Amniotic epithelial cell (primary cell): ENCODE results near the gene RPTOR.

Source experiments
- DNase-seq: peaks from one replicate; pipeline ENCODE4 v3.0.0-alpha.2; 2010; ENCODE audit warnings: low read depth

The RPTOR gene

GRCh38 chr17:80832888-80833583 is 288.4 kb downstream of the RPTOR start:
- peak; percentile 96 for DNase-seq

GRCh38 chr17:80833952-80834892 is 289.6 kb downstream of the RPTOR start:
- peak; percentile 2 for DNase-seq

- DNase-seq, result no peak
Measured at GRCh38 chr17:80834893-80835275, 290.2 kb downstream of the RPTOR start.

- DNase-seq, result no peak
Measured at GRCh38 chr17:80835816-80836657, 291.4 kb downstream of the RPTOR start.

- DNase-seq, result no peak
Measured at GRCh38 chr17:80836658-80836965, 292.0 kb downstream of the RPTOR start.

GRCh38 chr17:80836971-80837481 is 292.4 kb downstream of the RPTOR start:
- no peak for DNase-seq

- no peak for DNase-seq
Measured at GRCh38 chr17:80837711-80838110, 293.1 kb downstream of the RPTOR start.

GRCh38 chr17:80838311-80839025 is 293.8 kb downstream of the RPTOR start:
- DNase-seq, result no peak

GRCh38 chr17:80839026-80839345 is 294.3 kb downstream of the RPTOR start:
- no peak for DNase-seq

GRCh38 chr17:80839511-80839941 is 294.9 kb downstream of the RPTOR start:
- DNase-seq, result no peak

GRCh38 chr17:80839970-80840369 is 295.3 kb downstream of the RPTOR start:
- no peak for DNase-seq

GRCh38 chr17:80842456-80843013 is 297.9 kb downstream of the RPTOR start:
- DNase-seq, result no peak

GRCh38 chr17:80843741-80844156 is 299.1 kb downstream of the RPTOR start:
- DNase-seq, result no peak

- no peak for DNase-seq
Measured at GRCh38 chr17:80844418-80844990, 299.9 kb downstream of the RPTOR start.

GRCh38 chr17:80845069-80845862 is 300.6 kb downstream of the RPTOR start:
- no peak for DNase-seq

GRCh38 chr17:80845863-80846671 is 301.4 kb downstream of the RPTOR start:
- DNase-seq, result no peak

GRCh38 chr17:80846932-80847331 is 302.3 kb downstream of the RPTOR start:
- DNase-seq, result no peak

GRCh38 chr17:80847496-80848230 is 303.0 kb downstream of the RPTOR start:
- no peak for DNase-seq
